Measurements from ENCODE around the gene HAND1. TPM values are rescaled to one million over a fixed set of nuclear protein-coding genes. Genes with fewer than 3 reads are reported as not detected.

The HAND1 gene
- 0.14 and 0.22 TPM in 2 replicates for total RNA-seq

GRCh38 chr5:154478224-154478565 is at the start of gene HAND1:
TSS of gene HAND1 (minus strand) at chr5:154478227. CDS start at chr5:154478008, 219 bp downstream.

GRCh38 chr5:154445422-154446194 is 32.4 kb downstream of the HAND1 start, which contains the start of gene SAP30L:
TSS of gene SAP30L (plus strand) at chr5:154445997. CDS start at chr5:154446605, 608 bp downstream.

Other genes starting within 250 kb of the HAND1 start
- gene SAP30L, start 32.2 kb downstream of the HAND1 start, total RNA-seq, result 14.9 and 18.4 TPM in 2 replicates